Measurements from ENCODE around the gene NR2E3. TPM values are rescaled to one million over a fixed set of nuclear protein-coding genes. Genes with fewer than 3 reads are reported as not detected.

The NR2E3 gene
- total RNA-seq, 1 experiment from 2014 or later = 0.31 TPM

GRCh38 chr15:71817351-71817750 is 7.0 kb downstream of the NR2E3 start:
- H4K91ac ChIP-seq (ENCODE audit: insufficient read length, low read depth, low read length) = no peak overlapping the region
- H3T11ph ChIP-seq (ENCODE audit: low read length) = no peak overlapping the region
- no peaks in the 10 kb centered on the region for H3K23me2 ChIP-seq (ENCODE audit: insufficient read length, low read depth, low read length, poor library complexity, severe bottlenecking)
- WGBS (ENCODE audit: extremely low coverage, insufficient read length, low lambda C conversion rate) = no CpG with 5 or more reads among the region's 13 CpGs
- H3K56ac ChIP-seq (ENCODE audit: insufficient read length, low read depth, low read length) = no peak overlapping the region
- no peaks in the 10 kb centered on the region for H3K27me3 ChIP-seq (ENCODE audit: insufficient read depth, low read length)
- H2BK15ac ChIP-seq (ENCODE audit: low read depth, low read length) = no peak overlapping the region
- no peaks in the 10 kb centered on the region for H3K79me2 ChIP-seq (ENCODE audit: insufficient read depth, low read length)
- H2BK5ac ChIP-seq (ENCODE audit: insufficient read length, low read length) = no peak overlapping the region
- H2AFZ ChIP-seq (ENCODE audit: low read length) = no peak overlapping the region
- DNase-seq = no peak
- H3K23ac ChIP-seq (ENCODE audit: insufficient read length, low read depth, low read length) = no peak overlapping the region
- peaks cover 11 to 16% of the 10 kb centered on the region in 2 experiments; a peak in 4 of 5 replicates for H3K9me3 Mint-ChIP-seq
- H3K9me3 ChIP-seq (ENCODE audit: control insufficient read depth, low read depth, low read length) = no peaks in the 10 kb centered on the region
- H4K5ac ChIP-seq (ENCODE audit: insufficient read length, low read depth, low read length) = no peak overlapping the region
- no peaks in the 10 kb centered on the region for H3K4me1 Mint-ChIP-seq
- no peak overlapping the region for H3K4me3 Mint-ChIP-seq
- no peak overlapping the region for H3K4ac ChIP-seq (ENCODE audit: low read depth, low read length)
- no peak overlapping the region for H3K27ac ChIP-seq (ENCODE audit: insufficient read length, low read depth, low read length)
- H3K27ac Mint-ChIP-seq = no peak overlapping the region; a peak in 1 of 7 replicates
- H2BK120ac ChIP-seq (ENCODE audit: low read depth, low read length, poor library complexity, severe bottlenecking) = no peak overlapping the region
- no peak overlapping the region for H2BK12ac ChIP-seq (ENCODE audit: insufficient read length, low read depth, low read length)
- H3K36me3 Mint-ChIP-seq (ENCODE audit: insufficient read depth in 1 of 3, low read depth in 3 of 3) = peaks cover 18 to 24% (median 18%) of the 10 kb centered on the region in 3 experiments
- H3K27me3 Mint-ChIP-seq (ENCODE audit: low read depth) = no peaks in the 10 kb centered on the region
- TF ChIP-seq, protein P1, sequence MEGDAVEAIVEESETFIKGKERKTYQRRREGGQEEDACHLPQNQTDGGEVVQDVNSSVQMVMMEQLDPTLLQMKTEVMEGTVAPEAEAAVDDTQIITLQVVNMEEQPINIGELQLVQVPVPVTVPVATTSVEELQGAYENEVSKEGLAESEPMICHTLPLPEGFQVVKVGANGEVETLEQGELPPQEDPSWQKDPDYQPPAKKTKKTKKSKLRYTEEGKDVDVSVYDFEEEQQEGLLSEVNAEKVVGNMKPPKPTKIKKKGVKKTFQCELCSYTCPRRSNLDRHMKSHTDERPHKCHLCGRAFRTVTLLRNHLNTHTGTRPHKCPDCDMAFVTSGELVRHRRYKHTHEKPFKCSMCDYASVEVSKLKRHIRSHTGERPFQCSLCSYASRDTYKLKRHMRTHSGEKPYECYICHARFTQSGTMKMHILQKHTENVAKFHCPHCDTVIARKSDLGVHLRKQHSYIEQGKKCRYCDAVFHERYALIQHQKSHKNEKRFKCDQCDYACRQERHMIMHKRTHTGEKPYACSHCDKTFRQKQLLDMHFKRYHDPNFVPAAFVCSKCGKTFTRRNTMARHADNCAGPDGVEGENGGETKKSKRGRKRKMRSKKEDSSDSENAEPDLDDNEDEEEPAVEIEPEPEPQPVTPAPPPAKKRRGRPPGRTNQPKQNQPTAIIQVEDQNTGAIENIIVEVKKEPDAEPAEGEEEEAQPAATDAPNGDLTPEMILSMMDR (conservative IDR thresholded peaks at IDR 0.05) = no peak
- no peaks in the 10 kb centered on the region for H3K4me1 ChIP-seq (ENCODE audit: insufficient read depth, low read length)
- no peak overlapping the region for H2BK20ac ChIP-seq (ENCODE audit: low read depth, low read length, poor library complexity, severe bottlenecking)
- no peak overlapping the region for H4K8ac ChIP-seq (replicated peaks; ENCODE audit: insufficient read length, low read depth, low read length)
- H4K20me1 ChIP-seq (ENCODE audit: control insufficient read depth, insufficient read depth, insufficient read length) = no peaks in the 10 kb centered on the region
- H3K4me2 ChIP-seq (ENCODE audit: insufficient read depth, insufficient read length, low read length) = no peak overlapping the region
- H3K14ac ChIP-seq (ENCODE audit: insufficient read depth, low read length) = no peak overlapping the region
- H2AK5ac ChIP-seq (ENCODE audit: insufficient read length, low read length) = no peak overlapping the region
- no peak overlapping the region for H3K18ac ChIP-seq (ENCODE audit: insufficient read length, low read depth, low read length)
- H3K79me1 ChIP-seq (ENCODE audit: insufficient read depth, low read depth, low read length, poor library complexity, severe bottlenecking) = no peaks in the 10 kb centered on the region
- no peak overlapping the region for H3K9ac ChIP-seq (ENCODE audit: extremely low read depth, insufficient read length, low read length)
